Thoracic aorta (tissue), 2 donors: ENCODE results near the gene ELOVL6. TPM values are rescaled to one million over a fixed set of nuclear protein-coding genes. Genes with fewer than 3 reads are reported as not detected.

ENCODE experiments used
- ATAC-seq: fragments of 150-250 bp; one replicate; pipeline ENCODE4 v1.8.0; 2017; ENCODE audit warnings: low read depth; ENCODE audit not compliant: insufficient number of reproducible peaks, low FRiP score
- DNase-seq: peaks from one replicate; pipeline ENCODE4 v3.0.0-alpha.2; 2020; ENCODE audit warnings: low spot score
- H3K27ac ChIP-seq, 2 donors: fragments of 200-600 bp; sonication (generic); 1 replicate in 1 of 2; 2 replicates in 1 of 2; pipeline ENCODE4 v1.5.1; 2016; ENCODE audit warnings: mild to moderate bottlenecking in 2 of 2, moderate library complexity in 2 of 2
- H3K27me3 ChIP-seq: fragments of 200-600 bp; sonication (generic); replicated peaks from 2 replicates; pipeline ENCODE4 v1.6.0; 2016; ENCODE audit warnings: mild to moderate bottlenecking; ENCODE audit not compliant: insufficient read depth
- H3K36me3 ChIP-seq: fragments of 200-600 bp; sonication (generic); one replicate; pipeline ENCODE4 v1.5.1; 2016
- H3K4me1 ChIP-seq, 2 donors: fragments of 200-600 bp; sonication (generic); 1 replicate in 1 of 2; 2 replicates in 1 of 2; pipeline versions ENCODE4 v1.5.1 to v1.6.0; 2016; ENCODE audit warnings: low read depth in 2 of 2, mild to moderate bottlenecking in 1 of 2; ENCODE audit not compliant: control insufficient read depth in 1 of 2
- H3K4me3 ChIP-seq: fragments of 200-600 bp; sonication (generic); 2 replicates; pipeline ENCODE4 v1.5.1; 2016; ENCODE audit warnings: mild to moderate bottlenecking
- H3K9me3 ChIP-seq: fragments of 200-600 bp; sonication (generic); 2 replicates; pipeline ENCODE4 v1.5.1; 2016
- CTCF ChIP-seq: fragments of 200-600 bp; sonication (generic); IDR thresholded peaks from one replicate; pipeline ENCODE4 v1.5.1; 2019; ENCODE audit warnings: antibody characterized with exemption
- total RNA-seq, 2 donors: library from RNA; depleted of rRNA; stranded (reverse); fragments of >200 nt; gene quantifications; one replicate each; pipeline versions ENCODE4 v1.1.0 to v1.2.3, GENCODE V29; 2016

The ELOVL6 gene
- total RNA-seq, 2 donors from 2014 or later, result 1.5 to 2.7 TPM

- Histone ChIP-seq H3K27me3 (no peaks in the 10 kb centered on the region), H3K4me1 (no peaks in the 10 kb centered on the region), H3K4me3 (no peak overlapping the region), H3K36me3 (no peaks in the 10 kb centered on the region), H3K27ac (no peak overlapping the region), H3K9me3 (no peaks in the 10 kb centered on the region)
- DNase-seq (no peak), ATAC-seq (no peak)
- no peak for TF ChIP-seq CTCF
Observed at GRCh38 chr4:110154582-110154981, 43.8 kb downstream of the ELOVL6 start.

- H3K27ac ChIP-seq, result no peak overlapping the region
- no peaks in the 10 kb centered on the region for H3K36me3 ChIP-seq
- TF ChIP-seq CTCF, result no peak
- H3K4me1 ChIP-seq, result no peaks in the 10 kb centered on the region
- no peak overlapping the region for H3K4me3 ChIP-seq
- H3K9me3 ChIP-seq, result no peaks in the 10 kb centered on the region
- ATAC-seq (no peak), DNase-seq (no peak)
- H3K27me3 ChIP-seq, result no peaks in the 10 kb centered on the region
Observed at GRCh38 chr4:110152386-110152785, 46.0 kb downstream of the ELOVL6 start.

GRCh38 chr4:110149089-110149488 is 49.3 kb downstream of the ELOVL6 start:
- Histone ChIP-seq H3K4me3 (no peak overlapping the region), H3K27ac (no peak overlapping the region), H3K4me1 (no peaks in the 10 kb centered on the region), H3K36me3 (no peaks in the 10 kb centered on the region), H3K9me3 (no peaks in the 10 kb centered on the region), H3K27me3 (no peaks in the 10 kb centered on the region)
- ATAC-seq (no peak), DNase-seq (no peak)
- TF ChIP-seq CTCF, result no peak

- DNase-seq (no peak), ATAC-seq (no peak)
- Histone ChIP-seq H3K36me3 (no peaks in the 10 kb centered on the region), H3K27me3 (no peaks in the 10 kb centered on the region), H3K4me1 (no peaks in the 10 kb centered on the region), H3K27ac (no peak overlapping the region), H3K9me3 (no peaks in the 10 kb centered on the region), H3K4me3 (no peak overlapping the region)
- no peak for TF ChIP-seq CTCF
Observed at GRCh38 chr4:110142461-110142860, 56.0 kb downstream of the ELOVL6 start.

GRCh38 chr4:110139815-110140214 is 58.6 kb downstream of the ELOVL6 start:
- DNase-seq (no peak), ATAC-seq (no peak)
- Histone ChIP-seq H3K27ac (no peak overlapping the region), H3K4me3 (no peak overlapping the region), H3K4me1 (no peaks in the 10 kb centered on the region), H3K36me3 (no peaks in the 10 kb centered on the region), H3K27me3 (no peaks in the 10 kb centered on the region), H3K9me3 (no peaks in the 10 kb centered on the region)
- TF ChIP-seq CTCF, result no peak
